Activated T-cell treated with anti-CD3 and anti-CD28 coated beads, Interleukin-2, amount 50 U/mL, for 24 hours (primary cell): ENCODE results near the gene TRIP13.

Source experiments
- DNase-seq: peaks from one replicate; pipeline ENCODE4 v3.0.0-alpha.2; 2020
- H3K27ac Mint-ChIP-seq: 2 replicates; pipeline ENCODE4 v1.8.0; 2020; ENCODE audit warnings: mild to moderate bottlenecking, mixed read lengths
- H3K27me3 Mint-ChIP-seq: 2 replicates; pipeline ENCODE4 v1.8.0; 2020; ENCODE audit warnings: mixed read lengths
- H3K36me3 Mint-ChIP-seq: 2 replicates; pipeline ENCODE4 v1.8.0; 2020; ENCODE audit warnings: low read depth, mixed read lengths
- H3K4me1 Mint-ChIP-seq: 2 replicates; pipeline ENCODE4 v1.8.0; 2020; ENCODE audit warnings: low read depth, mixed read lengths
- H3K4me3 Mint-ChIP-seq: 2 replicates; pipeline ENCODE4 v1.8.0; 2020; ENCODE audit warnings: mild to moderate bottlenecking, moderate library complexity, mixed read lengths
- H3K9me3 Mint-ChIP-seq: 2 replicates; pipeline ENCODE4 v1.8.0; 2020; ENCODE audit warnings: mixed read lengths

The TRIP13 gene

GRCh38 chr5:861442-862366, 31.0 kb upstream of the TRIP13 start:
- Mint-ChIP-seq H3K4me3 (no peak overlapping the region), H3K27ac (no peak overlapping the region), H3K36me3 (peaks cover 70% of the 10 kb centered on the region)

GRCh38 chr5:862367-863243, 30.1 kb upstream of the TRIP13 start:
- Mint-ChIP-seq H3K27ac (no peak overlapping the region), H3K4me1 (no peaks in the 10 kb centered on the region)

More at GRCh38 chr5:861442-862366, 31.0 kb upstream of the TRIP13 start:
- Mint-ChIP-seq H3K9me3 (no peaks in the 10 kb centered on the region), H3K4me1 (no peaks in the 10 kb centered on the region), H3K27me3 (no peaks in the 10 kb centered on the region)
- DNase-seq = no peak

GRCh38 chr5:863244-863805, 29.4 kb upstream of the TRIP13 start:
- H3K36me3 Mint-ChIP-seq = peaks cover 85% of the 10 kb centered on the region
- no peaks in the 10 kb centered on the region for H3K9me3 Mint-ChIP-seq
- no peak overlapping the region for H3K27ac Mint-ChIP-seq
- DNase-seq = no peak
- no peaks in the 10 kb centered on the region for H3K4me1 Mint-ChIP-seq
- H3K4me3 Mint-ChIP-seq = no peak overlapping the region
- no peaks in the 10 kb centered on the region for H3K27me3 Mint-ChIP-seq

More at GRCh38 chr5:862367-863243, 30.1 kb upstream of the TRIP13 start:
- H3K4me3 Mint-ChIP-seq = no peak overlapping the region
- H3K27me3 Mint-ChIP-seq = no peaks in the 10 kb centered on the region
- peaks cover 79% of the 10 kb centered on the region for H3K36me3 Mint-ChIP-seq
- no peaks in the 10 kb centered on the region for H3K9me3 Mint-ChIP-seq
- DNase-seq = no peak

- no peak overlapping the region for H3K27ac Mint-ChIP-seq
- H3K36me3 Mint-ChIP-seq = peaks cover 87% of the 10 kb centered on the region
- no peak overlapping the region for H3K4me3 Mint-ChIP-seq
- no peak for DNase-seq
- no peaks in the 10 kb centered on the region for H3K4me1 Mint-ChIP-seq
- no peaks in the 10 kb centered on the region for H3K9me3 Mint-ChIP-seq
- H3K27me3 Mint-ChIP-seq = no peaks in the 10 kb centered on the region
These were observed 28.1 kb upstream of the TRIP13 start for GRCh38 chr5:864492-865167.

GRCh38 chr5:865168-865521, 27.5 kb upstream of the TRIP13 start:
- no peak overlapping the region for H3K4me3 Mint-ChIP-seq
- H3K27ac Mint-ChIP-seq = no peak overlapping the region
- DNase-seq = no peak
- no peaks in the 10 kb centered on the region for H3K9me3 Mint-ChIP-seq
- no peaks in the 10 kb centered on the region for H3K27me3 Mint-ChIP-seq
- H3K4me1 Mint-ChIP-seq = no peaks in the 10 kb centered on the region
- peaks cover 88% of the 10 kb centered on the region for H3K36me3 Mint-ChIP-seq

- no peaks in the 10 kb centered on the region for H3K27me3 Mint-ChIP-seq
- H3K4me1 Mint-ChIP-seq = no peaks in the 10 kb centered on the region
- no peak overlapping the region for H3K4me3 Mint-ChIP-seq
- H3K9me3 Mint-ChIP-seq = no peaks in the 10 kb centered on the region
- DNase-seq = no peak
- H3K36me3 Mint-ChIP-seq = peaks cover 88% of the 10 kb centered on the region
- no peak overlapping the region for H3K27ac Mint-ChIP-seq
These were observed 26.9 kb upstream of the TRIP13 start for GRCh38 chr5:865771-866170.

- Mint-ChIP-seq H3K27ac (no peak overlapping the region), H3K4me3 (no peak overlapping the region), H3K27me3 (no peaks in the 10 kb centered on the region), H3K9me3 (no peaks in the 10 kb centered on the region), H3K36me3 (peaks cover 99% of the 10 kb centered on the region), H3K4me1 (no peaks in the 10 kb centered on the region)
- DNase-seq = no peak
These were observed 25.3 kb upstream of the TRIP13 start for GRCh38 chr5:867300-867870.

- no peak for DNase-seq
- peaks cover 100% of the 10 kb centered on the region for H3K36me3 Mint-ChIP-seq
- H3K27me3 Mint-ChIP-seq = no peaks in the 10 kb centered on the region
- no peak overlapping the region for H3K4me3 Mint-ChIP-seq
- H3K27ac Mint-ChIP-seq = no peak overlapping the region
- no peaks in the 10 kb centered on the region for H3K4me1 Mint-ChIP-seq
- H3K9me3 Mint-ChIP-seq = no peaks in the 10 kb centered on the region
These were observed 24.1 kb upstream of the TRIP13 start for GRCh38 chr5:868428-869135.

- H3K27me3 Mint-ChIP-seq = no peaks in the 10 kb centered on the region
- H3K9me3 Mint-ChIP-seq = no peaks in the 10 kb centered on the region
- H3K4me1 Mint-ChIP-seq = no peaks in the 10 kb centered on the region
- DNase-seq = no peak
- no peak overlapping the region for H3K4me3 Mint-ChIP-seq
- H3K27ac Mint-ChIP-seq = no peak overlapping the region
- peaks cover 100% of the 10 kb centered on the region for H3K36me3 Mint-ChIP-seq
These were observed 21.7 kb upstream of the TRIP13 start for GRCh38 chr5:870956-871355.

- DNase-seq = no peak
- no peaks in the 10 kb centered on the region for H3K27me3 Mint-ChIP-seq
- H3K4me1 Mint-ChIP-seq = no peaks in the 10 kb centered on the region
- H3K9me3 Mint-ChIP-seq = no peaks in the 10 kb centered on the region
- H3K27ac Mint-ChIP-seq = no peak overlapping the region
- no peak overlapping the region for H3K4me3 Mint-ChIP-seq
- peaks cover 100% of the 10 kb centered on the region for H3K36me3 Mint-ChIP-seq
These were observed 20.9 kb upstream of the TRIP13 start for GRCh38 chr5:871596-872298.

- Mint-ChIP-seq H3K4me1 (no peaks in the 10 kb centered on the region), H3K4me3 (no peak overlapping the region), H3K27ac (no peak overlapping the region), H3K27me3 (no peaks in the 10 kb centered on the region), H3K9me3 (no peaks in the 10 kb centered on the region), H3K36me3 (peaks cover 100% of the 10 kb centered on the region)
- DNase-seq = no peak
These were observed 20.4 kb upstream of the TRIP13 start for GRCh38 chr5:872301-872700.

- Mint-ChIP-seq H3K27ac (no peak overlapping the region), H3K9me3 (no peaks in the 10 kb centered on the region), H3K4me3 (no peak overlapping the region), H3K4me1 (no peaks in the 10 kb centered on the region), H3K36me3 (peaks cover 100% of the 10 kb centered on the region), H3K27me3 (no peaks in the 10 kb centered on the region)
- DNase-seq = no peak
These were observed 19.4 kb upstream of the TRIP13 start for GRCh38 chr5:873328-873727.

- no peak for DNase-seq
These were observed 16.8 kb upstream of the TRIP13 start for GRCh38 chr5:875931-876330.

More at GRCh38 chr5:875931-876330, 16.8 kb upstream of the TRIP13 start:
- H3K4me3 Mint-ChIP-seq = no peak overlapping the region
- H3K36me3 Mint-ChIP-seq = peaks cover 82% of the 10 kb centered on the region
- peak overlapping the region; percentile 29 for H3K27ac Mint-ChIP-seq
- no peaks in the 10 kb centered on the region for H3K9me3 Mint-ChIP-seq
- H3K4me1 Mint-ChIP-seq = no peaks in the 10 kb centered on the region
- no peaks in the 10 kb centered on the region for H3K27me3 Mint-ChIP-seq
